Measurements from ENCODE around the gene UXT. TPM values are rescaled to one million over a fixed set of nuclear protein-coding genes. Genes with fewer than 3 reads are reported as not detected.
A peak's percentile ranks its signal among the peaks of the same experiment; 100 is the strongest.

The UXT gene
- total RNA-seq, 4 donors from 2014 or later: 40.5 to 148 (median 77.5) TPM

- no peaks in the 10 kb centered on the region for H3K36me3 ChIP-seq
- TF ChIP-seq, protein P1, sequence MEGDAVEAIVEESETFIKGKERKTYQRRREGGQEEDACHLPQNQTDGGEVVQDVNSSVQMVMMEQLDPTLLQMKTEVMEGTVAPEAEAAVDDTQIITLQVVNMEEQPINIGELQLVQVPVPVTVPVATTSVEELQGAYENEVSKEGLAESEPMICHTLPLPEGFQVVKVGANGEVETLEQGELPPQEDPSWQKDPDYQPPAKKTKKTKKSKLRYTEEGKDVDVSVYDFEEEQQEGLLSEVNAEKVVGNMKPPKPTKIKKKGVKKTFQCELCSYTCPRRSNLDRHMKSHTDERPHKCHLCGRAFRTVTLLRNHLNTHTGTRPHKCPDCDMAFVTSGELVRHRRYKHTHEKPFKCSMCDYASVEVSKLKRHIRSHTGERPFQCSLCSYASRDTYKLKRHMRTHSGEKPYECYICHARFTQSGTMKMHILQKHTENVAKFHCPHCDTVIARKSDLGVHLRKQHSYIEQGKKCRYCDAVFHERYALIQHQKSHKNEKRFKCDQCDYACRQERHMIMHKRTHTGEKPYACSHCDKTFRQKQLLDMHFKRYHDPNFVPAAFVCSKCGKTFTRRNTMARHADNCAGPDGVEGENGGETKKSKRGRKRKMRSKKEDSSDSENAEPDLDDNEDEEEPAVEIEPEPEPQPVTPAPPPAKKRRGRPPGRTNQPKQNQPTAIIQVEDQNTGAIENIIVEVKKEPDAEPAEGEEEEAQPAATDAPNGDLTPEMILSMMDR (IDR thresholded peaks at IDR 0.05): no peak
- no peak for TF ChIP-seq POLR2A (IDR thresholded peaks at IDR 0.05)
Measured at GRCh38 chrX:47621851-47622250, 37.1 kb downstream of the UXT start.

DNA sequence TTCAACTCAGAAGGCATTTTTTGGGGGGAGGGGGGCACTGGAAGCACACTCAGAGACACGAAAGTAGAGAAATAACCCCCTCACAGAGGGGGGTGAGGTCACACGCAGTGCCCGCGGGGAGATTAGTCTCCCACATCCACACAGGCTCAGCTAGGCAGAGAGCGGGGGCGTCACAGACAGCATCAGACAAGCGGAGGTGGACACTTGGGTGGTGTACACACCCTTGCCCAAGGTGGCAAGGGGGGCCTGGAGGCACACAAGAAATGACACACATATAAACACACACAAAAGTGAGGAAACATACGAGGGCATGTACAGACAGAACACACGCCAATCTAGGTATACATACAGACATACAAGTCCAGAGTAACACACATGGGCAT lies 38.7 kb downstream of the UXT start:
- no peaks in the 10 kb centered on the region for H3K9me3 ChIP-seq
- H3K4me1 ChIP-seq: no peaks in the 10 kb centered on the region
- DNase-seq: no peak
- no peak for TF ChIP-seq POLR2A (IDR thresholded peaks at IDR 0.05)
- TF ChIP-seq, protein P1 (IDR thresholded peaks at IDR 0.05): no peak
- no peak overlapping the region for H3K4me3 ChIP-seq
- H3K27ac ChIP-seq: no peak overlapping the region
- H3K36me3 ChIP-seq: no peaks in the 10 kb centered on the region
- H3K27me3 ChIP-seq: no peaks in the 10 kb centered on the region

More at GRCh38 chrX:47621851-47622250, 37.1 kb downstream of the UXT start:
- no peaks in the 10 kb centered on the region for H3K4me1 ChIP-seq
- H3K27me3 ChIP-seq: no peaks in the 10 kb centered on the region
- H3K9me3 ChIP-seq: no peaks in the 10 kb centered on the region
- H3K27ac ChIP-seq: no peak overlapping the region
- H3K4me3 ChIP-seq: no peak overlapping the region
- DNase-seq: peak in 1 of 3 donors; percentile 11

GRCh38 chrX:47619486-47620302 lies 39.3 kb downstream of the UXT start, which contains the start of gene SYN1:
Gene SYN1 (minus strand): TSS chrX:47619857. CDS start chrX:47619728, 129 bp downstream.
- DNase-seq: peak; percentile 62 to 86 (median 75)
- Histone ChIP-seq H3K4me1 (no peaks in the 10 kb centered on the region), H3K9me3 (no peaks in the 10 kb centered on the region), H3K36me3 (no peaks in the 10 kb centered on the region), H3K4me3 (peak within 1 kb of the TSS in 3 of 4 donors; percentile 35 to 44 (median 43)), H3K27ac (no peak within 1 kb of the TSS), H3K27me3 (no peaks in the 10 kb centered on the region)
- TF ChIP-seq, protein P1 (IDR thresholded peaks at IDR 0.05): peak in 3 of 6 experiments; percentile 8 to 34 (median 31)
- no peak for TF ChIP-seq POLR2A (IDR thresholded peaks at IDR 0.05)

GRCh38 chrX:47618923-47619485 lies 40.0 kb downstream of the UXT start:
- H3K9me3 ChIP-seq: no peaks in the 10 kb centered on the region
- no peak for TF ChIP-seq POLR2A (IDR thresholded peaks at IDR 0.05)
- TF ChIP-seq, protein P1 (IDR thresholded peaks at IDR 0.05): no peak
- no peaks in the 10 kb centered on the region for H3K27me3 ChIP-seq
- DNase-seq: peak in 1 of 3 donors; percentile 43
- peak overlapping the region in 2 of 4 donors; percentile 43 to 44 for H3K4me3 ChIP-seq
- H3K4me1 ChIP-seq: no peaks in the 10 kb centered on the region
- H3K36me3 ChIP-seq: no peaks in the 10 kb centered on the region
- no peak overlapping the region for H3K27ac ChIP-seq

DNA sequence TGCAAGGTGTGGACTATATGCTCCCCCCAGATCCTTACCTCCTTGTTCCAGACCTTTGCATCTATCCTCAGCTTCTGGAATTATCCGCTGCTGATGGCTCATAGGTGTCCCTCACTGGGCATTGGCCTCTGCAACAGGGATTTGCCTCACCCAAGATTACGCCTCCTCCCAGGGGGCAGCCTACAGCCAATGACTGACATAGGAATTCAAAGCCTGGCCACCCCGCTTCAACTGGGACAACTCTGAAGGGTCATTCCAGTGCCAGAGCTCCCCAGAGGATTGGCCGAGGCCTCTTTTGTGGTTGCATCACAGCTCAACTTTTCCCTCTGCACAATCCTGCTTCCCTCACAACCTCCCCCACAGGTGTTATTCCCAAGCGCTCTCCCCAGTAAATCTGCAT lies 44.4 kb downstream of the UXT start:
- no peaks in the 10 kb centered on the region for H3K36me3 ChIP-seq
- H3K9me3 ChIP-seq: no peaks in the 10 kb centered on the region
- no peak overlapping the region for H3K27ac ChIP-seq
- DNase-seq: peak in 1 of 3 donors; percentile 36
- H3K4me1 ChIP-seq: no peaks in the 10 kb centered on the region
- TF ChIP-seq, protein P1 (IDR thresholded peaks at IDR 0.05): no peak
- TF ChIP-seq POLR2A (IDR thresholded peaks at IDR 0.05): no peak
- H3K27me3 ChIP-seq: no peaks in the 10 kb centered on the region
- no peak overlapping the region for H3K4me3 ChIP-seq
